ENCODE data around the gene BFSP2.

GRCh38 chr3:133448478-133449122, 48.7 kb downstream of the BFSP2 start:
- TF ChIP-seq CTCF (IDR thresholded peaks at IDR 0.05) (no peak), POLR2A (IDR thresholded peaks at IDR 0.05) (no peak)
